H1 (cell line): ENCODE measurements around the gene HSD17B2. TPM values are rescaled to one million over a fixed set of nuclear protein-coding genes. Genes with fewer than 3 reads are reported as not detected.

Source experiments
- CTCF ChIA-PET: fragments of 300-600 bp; sonication (Branson Sonifier 250); formaldehyde crosslinking; loops from one replicate; lab custom pipeline; 2021; ENCODE audit not compliant: partially characterized antibody; lab: Charles Lee
- POLR2A ChIA-PET: fragments of 300-600 bp; sonication (Branson Sonifier 250); formaldehyde crosslinking; loops from one replicate; lab custom pipeline; 2021; ENCODE audit warnings: inconsistent platforms; ENCODE audit not compliant: partially characterized antibody; lab: Charles Lee
- DNase-seq, 2 experiments: peaks; one replicate each; pipeline versions ENCODE4 v3.0.0 to v3.0.0-alpha.2; 2010 to 2022; ENCODE audit warnings: low spot score in 2 of 2, low read depth in 1 of 2, mixed read lengths in 1 of 2
- FAIRE-seq: peaks from 2 replicates; lab custom pipeline; 2011; peaks lifted over from hg19 to GRCh38; lab: Jason Lieb, UNC
- H2AFZ ChIP-seq: 2 replicates; pipeline ENCODE4 v1.8.1; 2012; ENCODE audit warnings: low read length, inconsistent platforms
- H2AK5ac ChIP-seq: 2 replicates; pipeline ENCODE4 v1.6.1; 2013; ENCODE audit warnings: low read depth, low read length
- H2BK120ac ChIP-seq: replicated peaks from 2 replicates; pipeline ENCODE3; 2013; ENCODE audit warnings: low read depth, low read length, inconsistent platforms
- H2BK12ac ChIP-seq: 2 replicates; pipeline ENCODE4 v1.6.1; 2013; ENCODE audit warnings: low read depth, low read length
- H2BK15ac ChIP-seq: 2 replicates; pipeline ENCODE4 v1.6.1; 2013; ENCODE audit warnings: low read length
- H2BK20ac ChIP-seq: 2 replicates; pipeline ENCODE4 v1.6.1; 2013; ENCODE audit warnings: low read length
- H2BK5ac ChIP-seq: 2 replicates; pipeline ENCODE4 v1.6.1; 2013; ENCODE audit warnings: low read depth, low read length
- H3K14ac ChIP-seq: 2 replicates; pipeline ENCODE4 v1.6.1; 2013; ENCODE audit warnings: inconsistent platforms; ENCODE audit not compliant: insufficient read length
- H3K18ac ChIP-seq: 2 replicates; pipeline ENCODE4 v1.6.1; 2013; ENCODE audit warnings: low read length; ENCODE audit errors: extremely low read depth
- H3K23ac ChIP-seq: 2 replicates; pipeline ENCODE4 v1.6.1; 2013; ENCODE audit warnings: inconsistent platforms; ENCODE audit not compliant: insufficient read length
- H3K23me2 ChIP-seq: 2 replicates; pipeline ENCODE4 v1.6.1; 2013; ENCODE audit warnings: low read depth, low read length
- H3K27ac ChIP-seq: 2 replicates; pipeline ENCODE4 v1.6.1; 2011; ENCODE audit warnings: low read depth, low read length, inconsistent platforms
- H3K27me3 ChIP-seq, 4 experiments: replicated peaks in 1 of 4; 1 replicate in 1 of 4; 2 replicates in 3 of 4; pipeline versions ENCODE4 v1.6.1 to v1.8.1; 2011 to 2013; ENCODE audit warnings: low read length in 3 of 4, mild to moderate bottlenecking in 3 of 4, inconsistent platforms in 2 of 4, mixed read lengths in 2 of 4, moderate library complexity in 1 of 4; ENCODE audit not compliant: control insufficient read depth in 3 of 4, insufficient read depth in 3 of 4; ENCODE audit errors: extremely low read depth in 1 of 4
- H3K36me3 ChIP-seq, 4 experiments: 2 replicates each; pipeline versions ENCODE4 v1.6.1 to v1.8.1; 2011 to 2013; ENCODE audit warnings: mild to moderate bottlenecking in 4 of 4, low read length in 3 of 4, moderate library complexity in 2 of 4, control low read depth in 1 of 4, inconsistent platforms in 1 of 4; ENCODE audit not compliant: insufficient read depth in 4 of 4, control insufficient read depth in 2 of 4
- H3K4ac ChIP-seq: replicated peaks from 2 replicates; pipeline ENCODE3; 2013; ENCODE audit warnings: low read length, low read depth, mixed read lengths, inconsistent platforms; ENCODE audit not compliant: insufficient read length
- H3K4me1 ChIP-seq, 4 experiments: replicated peaks in 1 of 4; 1 replicate in 1 of 4; 2 replicates in 3 of 4; pipeline versions ENCODE4 v1.6.1 to v1.8.1; 2011 to 2013; ENCODE audit warnings: low read length in 3 of 4, inconsistent platforms in 2 of 4, mixed read lengths in 1 of 4; ENCODE audit not compliant: insufficient read depth in 4 of 4, control insufficient read depth in 3 of 4
- H3K4me2 ChIP-seq, 2 experiments: 2 replicates each; pipeline versions ENCODE4 v1.6.1 to v1.8.1; 2011 to 2013; ENCODE audit warnings: low read depth in 2 of 2, low read length in 2 of 2, control low read depth in 1 of 2, inconsistent platforms in 1 of 2, mild to moderate bottlenecking in 1 of 2; ENCODE audit not compliant: insufficient read depth in 1 of 2
- H3K4me3 ChIP-seq, 4 experiments: fragments of 200-600, 300-600 bp in 1 of 4; sonication (generic), shearing (Covaris generic), sonication (Bioruptor Twin) in 1 of 4; 2 replicates each; pipeline versions ENCODE4 v1.5.1 to v1.8.1; 2011 to 2016; ENCODE audit warnings: low read length in 4 of 4, low read depth in 3 of 4, control low read depth in 2 of 4, inconsistent platforms in 2 of 4, mild to moderate bottlenecking in 2 of 4, mixed read lengths in 1 of 4, moderate library complexity in 1 of 4; ENCODE audit not compliant: insufficient read depth in 2 of 4; ENCODE audit errors: extremely low read depth in 1 of 4
- H3K56ac ChIP-seq: replicated peaks from 2 replicates; pipeline ENCODE3; 2013; ENCODE audit warnings: low read depth, mild to moderate bottlenecking, mixed read lengths, low read length, inconsistent platforms; ENCODE audit not compliant: insufficient read length
- H3K79me1 ChIP-seq: 2 replicates; pipeline ENCODE4 v1.6.1; 2013; ENCODE audit warnings: low read depth, low read length, control low read depth
- H3K79me2 ChIP-seq, 2 experiments: 2 replicates each; pipeline versions ENCODE4 v1.6.1 to v1.8.1; 2012 to 2013; ENCODE audit warnings: low read length in 2 of 2, mild to moderate bottlenecking in 2 of 2, inconsistent platforms in 1 of 2; ENCODE audit not compliant: insufficient read depth in 2 of 2, control insufficient read depth in 1 of 2
- H3K9ac ChIP-seq, 4 experiments: replicated peaks in 1 of 4; 1 replicate in 1 of 4; 2 replicates in 3 of 4; pipeline versions ENCODE4 v1.6.1 to v1.8.1; 2011 to 2013; ENCODE audit warnings: low read depth in 3 of 4, low read length in 3 of 4, control low read depth in 2 of 4, mild to moderate bottlenecking in 2 of 4, moderate library complexity in 2 of 4, inconsistent platforms in 1 of 4; ENCODE audit errors: extremely low read depth in 1 of 4
- H3K9me3 ChIP-seq, 2 experiments: 2 replicates each; pipeline versions ENCODE4 v1.6.1 to v1.8.1; 2012 to 2013; ENCODE audit warnings: mild to moderate bottlenecking in 2 of 2, moderate library complexity in 2 of 2, control low read depth in 1 of 2, inconsistent platforms in 1 of 2, low read depth in 1 of 2, low read length in 1 of 2, mixed read lengths in 1 of 2; ENCODE audit not compliant: insufficient read depth in 2 of 2
- H4K20me1 ChIP-seq, 2 experiments: replicated peaks in 1 of 2; 2 replicates each; pipeline versions ENCODE3 to v1.8.1; 2011 to 2013; ENCODE audit warnings: inconsistent platforms in 2 of 2, low read length in 2 of 2, mild to moderate bottlenecking in 1 of 2; ENCODE audit not compliant: insufficient read depth in 2 of 2, control insufficient read depth in 1 of 2
- H4K5ac ChIP-seq: 2 replicates; pipeline ENCODE4 v1.6.1; 2013; ENCODE audit warnings: low read length, low read depth, mixed read lengths, inconsistent platforms; ENCODE audit not compliant: insufficient read length
- H4K8ac ChIP-seq: 2 replicates; pipeline ENCODE4 v1.8.0; 2013; ENCODE audit warnings: mild to moderate bottlenecking, moderate library complexity, low read length, inconsistent platforms; ENCODE audit not compliant: insufficient read depth; ENCODE audit errors: extremely low read depth
- H4K91ac ChIP-seq: replicated peaks from 2 replicates; pipeline ENCODE3; 2013; ENCODE audit warnings: low read length, mixed read lengths, inconsistent platforms; ENCODE audit not compliant: insufficient read length
- ASH2L ChIP-seq: fragments of 200-600, 300-600 bp; sonication (generic); IDR thresholded peaks from one replicate; pipeline ENCODE4 v1.7.1; 2017; ENCODE audit warnings: low read length
- BCL11A ChIP-seq, 2 experiments: IDR thresholded peaks; one replicate each; pipeline ENCODE4 v1.6.1; 2011; ENCODE audit warnings: low read depth in 2 of 2, low read length in 2 of 2, mild to moderate bottlenecking in 2 of 2
- CBX5 ChIP-seq: fragments of 300-800, 300-1000 bp; sonication (generic); IDR thresholded peaks from 2 replicates; pipeline ENCODE4 v1.7.1; 2016; ENCODE audit warnings: antibody characterized with exemption, low read length, low read depth
- EGR1 ChIP-seq: IDR thresholded peaks from 2 replicates; pipeline ENCODE4 v1.6.1; 2011; ENCODE audit warnings: low read depth, low read length, borderline replicate concordance
- JUND ChIP-seq: IDR thresholded peaks from 2 replicates; pipeline ENCODE4 v1.6.1; 2011; ENCODE audit warnings: mild to moderate bottlenecking, improper control_type of control experiment, low read length
- NRF1 ChIP-seq: IDR thresholded peaks from 2 replicates; pipeline ENCODE4 v1.6.1; 2011; ENCODE audit warnings: mild to moderate bottlenecking, low read depth, low read length, improper control_type of control experiment
- POU5F1 ChIP-seq: IDR thresholded peaks from 2 replicates; pipeline ENCODE4 v1.6.1; 2011; ENCODE audit warnings: low read depth, mild to moderate bottlenecking, low read length, moderate library complexity
- RAD21 ChIP-seq, 2 experiments: IDR thresholded peaks in 1 of 2; conservative IDR thresholded peaks in 1 of 2; 2 replicates each; pipeline ENCODE4 v1.6.1; 2011; ENCODE audit warnings: low read depth in 2 of 2, low read length in 2 of 2, improper control_type of control experiment in 1 of 2, inconsistent platforms in 1 of 2, mild to moderate bottlenecking in 1 of 2, moderate library complexity in 1 of 2
- SP1 ChIP-seq: IDR thresholded peaks from 2 replicates; pipeline ENCODE4 v1.6.1; 2011; ENCODE audit warnings: low read depth, low read length
- WGBS, 2 experiments: shearing (Covaris generic) in 1 of 2; methylation state at CpG; one replicate each; pipeline versions ENCODE4 v1.1.6 to v1.1.7; 2013 to 2015; ENCODE audit warnings: low lambda C conversion rate in 2 of 2, mixed read lengths in 2 of 2, inconsistent platforms in 1 of 2, low coverage in 1 of 2, missing lambda C conversion rate in 1 of 2; ENCODE audit not compliant: insufficient replicate concordance in 2 of 2, insufficient coverage in 1 of 2, insufficient read length in 1 of 2; ENCODE audit errors: extremely low coverage in 1 of 2, missing lambda C conversion rate in 1 of 2; 5-methylcytosine and 5-hydroxymethylcytosine counted together
- polyA plus RNA-seq, 7 experiments: library from polyadenylated mRNA; depleted of rRNA in 3 of 7; stranded (reverse) in 5 of 7; unstranded in 2 of 7; fragments of >200 nt in 5 of 7; fragments of 200-250 nt in 2 of 7; gene quantifications; 1 replicate in 5 of 7; 2 replicates in 1 of 7; 4 replicates in 1 of 7; pipeline versions ENCODE4 v1.2.1 to v1.2.3, GENCODE V29; 2011 to 2013; ENCODE audit warnings: missing spikeins in 2 of 7, mixed read lengths in 2 of 7
- total RNA-seq: library from RNA; stranded (reverse); fragmentation: NEBNext Ultra II Directional; extraction: Animal tissue kit (Norgen Biotek cat#: 25700); gene quantifications from 2 replicates; pipeline ENCODE4 v1.2.1, GENCODE V29; 2021

HSD17B2 gene
- total and polyA plus RNA-seq, 2 of the 8 experiments (the other 6 are each of a cell fraction or from before 2014, with no cell fraction given), result not detected

DNA sequence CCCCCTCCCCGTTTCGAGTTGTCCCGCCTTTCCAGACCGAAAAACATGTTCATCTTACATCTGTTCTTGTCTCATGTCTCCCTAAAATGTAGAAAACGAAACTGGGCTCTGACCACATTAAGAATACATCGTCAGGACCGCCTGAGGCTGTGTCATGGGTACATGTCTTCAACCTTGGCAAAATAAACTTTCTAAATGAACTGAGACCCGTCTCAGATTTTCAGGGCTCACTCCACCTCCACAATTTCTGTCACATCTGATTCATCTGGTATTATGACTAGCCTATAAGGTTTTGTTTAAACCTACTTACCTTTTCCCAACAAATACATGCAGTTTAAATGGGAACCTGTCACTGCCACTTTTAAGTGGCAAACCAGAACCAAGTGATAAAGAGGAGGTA lies 24.4 kb upstream of the HSD17B2 start:
- no peak overlapping the region for H3K4me3 ChIP-seq
- CTCF ChIA-PET, result interaction anchor here (1.3 kb wide), 1 partner anchor 71 kb away, joined by 4 read pairs; no protein-coding TSS in a partner anchor

More for the DNA sequence above, 24.4 kb upstream of the HSD17B2 start:
- H2AFZ ChIP-seq, result no peak overlapping the region
- no peaks in the 10 kb centered on the region for H3K79me1 ChIP-seq
- no peak overlapping the region for H3K23ac ChIP-seq
- POLR2A ChIA-PET, result no interaction called here
- no peak overlapping the region for H3K18ac ChIP-seq
- no peak overlapping the region for H4K91ac ChIP-seq
- no peak overlapping the region for H2AK5ac ChIP-seq
- H3K9me3 ChIP-seq, result peaks cover 22 to 39% of the 10 kb centered on the region in 2 experiments
- no peak overlapping the region for H2BK12ac ChIP-seq
- H2BK120ac ChIP-seq, result no peak overlapping the region
- H4K8ac ChIP-seq, result no peak overlapping the region
- H3K14ac ChIP-seq, result no peak overlapping the region
- no peak overlapping the region for H3K27ac ChIP-seq
- no peak overlapping the region for H3K4ac ChIP-seq
- no peaks in the 10 kb centered on the region for H3K23me2 ChIP-seq
- H3K4me2 ChIP-seq, result no peak overlapping the region
- H2BK5ac ChIP-seq, result no peak overlapping the region
- H3K9ac ChIP-seq, result no peak overlapping the region
- FAIRE-seq, result no peak
- no peak for TF ChIP-seq BCL11A (IDR thresholded peaks at IDR 0.05; ENCODE audit: low read depth in 2 of 2, low read length in 2 of 2)
- no peak for TF ChIP-seq EGR1
- no peak for TF ChIP-seq NRF1
- TF ChIP-seq ASH2L, result no peak
- TF ChIP-seq SP1, result no peak
- no peak for TF ChIP-seq JUND
- no peak for TF ChIP-seq RAD21 (IDR thresholded peaks at IDR 0.05 in 1 of 2, conservative IDR thresholded peaks at IDR 0.05 in 1 of 2; ENCODE audit: low read depth in 2 of 2, low read length in 2 of 2)
- TF ChIP-seq POU5F1, result no peak
- no peak for TF ChIP-seq CBX5
- H3K79me2 ChIP-seq, result no peaks in the 10 kb centered on the region
- H4K20me1 ChIP-seq, result no peaks in the 10 kb centered on the region
- H2BK15ac ChIP-seq, result no peak overlapping the region
- DNase-seq, result no peak
- H2BK20ac ChIP-seq, result no peak overlapping the region
- H3K56ac ChIP-seq, result no peak overlapping the region
- H3K27me3 ChIP-seq, result no peaks in the 10 kb centered on the region
- no peak overlapping the region for H4K5ac ChIP-seq
- H3K36me3 ChIP-seq, result no peaks in the 10 kb centered on the region
- 86% methylated on average over 8 of the region's 8 CpGs; no CpG with 5 or more reads in 1 of the 2 experiments for WGBS, 2 experiments
- H3K4me1 ChIP-seq, result no peaks in the 10 kb centered on the region
